ENCODE results near the gene IFT25. TPM values are rescaled to one million over a fixed set of nuclear protein-coding genes. Genes with fewer than 3 reads are reported as not detected.

Gene IFT25
- total RNA-seq, 4 donors from 2014 or later = 17.4 to 20.8 (median 17.6) TPM

GRCh38 chr1:53934170-53934765 lies 11.2 kb downstream of the IFT25 start:
- DNase-seq (ENCODE audit: extremely low spot score) = no peak
- intact Hi-C loops (cut with DNase I) = no loop called here
- Histone ChIP-seq H3K36me3 (peaks cover 0 to 10% (median 4%) of the 10 kb centered on the region in 4 donors), H3K27me3 (no peaks in the 10 kb centered on the region), H3K4me1 (peaks cover 0 to 8% (median 0%) of the 10 kb centered on the region in 4 donors), H3K27ac (replicated peaks in 1 of 4) (no peak overlapping the region), H3K4me3 (no peak overlapping the region), H3K9me3 (peaks cover 0 to 6% (median 0%) of the 10 kb centered on the region in 4 donors)
- no peak for TF ChIP-seq CTCF (IDR thresholded peaks at IDR 0.05)
- TF ChIP-seq EP300 (IDR thresholded peaks at IDR 0.05) = no peak
- TF ChIP-seq POLR2A (IDR thresholded peaks at IDR 0.05; ENCODE audit: low read depth) = no peak
- no peak for TF ChIP-seq POLR2AphosphoS5 (IDR thresholded peaks at IDR 0.05)
- 97% methylated on average over 1 of the region's 1 CpG for WGBS

- WGBS = 98% methylated on average over 2 of the region's 2 CpGs
- TF ChIP-seq EP300 (IDR thresholded peaks at IDR 0.05) (no peak), POLR2AphosphoS5 (IDR thresholded peaks at IDR 0.05) (no peak), CTCF (IDR thresholded peaks at IDR 0.05) (no peak), POLR2A (IDR thresholded peaks at IDR 0.05; ENCODE audit: low read depth) (no peak)
- Histone ChIP-seq H3K4me3 (no peak overlapping the region), H3K9me3 (peaks cover 0 to 6% (median 0%) of the 10 kb centered on the region in 4 donors), H3K27ac (replicated peaks in 1 of 4) (no peak overlapping the region), H3K36me3 (peaks cover 0 to 35% (median 21%) of the 10 kb centered on the region in 4 donors), H3K27me3 (no peaks in the 10 kb centered on the region), H3K4me1 (no peaks in the 10 kb centered on the region)
- DNase-seq (ENCODE audit: extremely low spot score) = no peak
- intact Hi-C loops (cut with DNase I) = no loop called here
Measured at GRCh38 chr1:53931523-53931922, 14.0 kb downstream of the IFT25 start.

GRCh38 chr1:53930932-53931331 lies 14.6 kb downstream of the IFT25 start:
- 93% methylated on average over 3 of the region's 3 CpGs for WGBS

GRCh38 chr1:53929246-53929960 lies 16.1 kb downstream of the IFT25 start:
- H3K36me3 ChIP-seq = peaks cover 0 to 48% (median 17%) of the 10 kb centered on the region in 4 donors
- H3K4me1 ChIP-seq = no peaks in the 10 kb centered on the region
- no peak for TF ChIP-seq POLR2A (IDR thresholded peaks at IDR 0.05; ENCODE audit: low read depth)
- TF ChIP-seq EP300 (IDR thresholded peaks at IDR 0.05) = no peak
- TF ChIP-seq POLR2AphosphoS5 (IDR thresholded peaks at IDR 0.05) = no peak
- no peak for TF ChIP-seq CTCF (IDR thresholded peaks at IDR 0.05)
- H3K27ac ChIP-seq (replicated peaks in 1 of 4) = no peak overlapping the region
- peaks cover 0 to 6% (median 0%) of the 10 kb centered on the region in 4 donors for H3K9me3 ChIP-seq
- intact Hi-C loops (cut with DNase I) = no loop called here
- no peak overlapping the region for H3K4me3 ChIP-seq
- 90% methylated on average over 2 of the region's 2 CpGs for WGBS
- H3K27me3 ChIP-seq = no peaks in the 10 kb centered on the region
- no peak for DNase-seq (ENCODE audit: extremely low spot score)

More at GRCh38 chr1:53930932-53931331, 14.6 kb downstream of the IFT25 start:
- TF ChIP-seq POLR2AphosphoS5 (IDR thresholded peaks at IDR 0.05) = no peak
- no peak for TF ChIP-seq CTCF (IDR thresholded peaks at IDR 0.05)
- no peak for TF ChIP-seq POLR2A (IDR thresholded peaks at IDR 0.05; ENCODE audit: low read depth)
- TF ChIP-seq EP300 (IDR thresholded peaks at IDR 0.05) = no peak
- Histone ChIP-seq H3K4me3 (no peak overlapping the region), H3K27me3 (no peaks in the 10 kb centered on the region), H3K27ac (replicated peaks in 1 of 4) (no peak overlapping the region), H3K4me1 (no peaks in the 10 kb centered on the region), H3K9me3 (peaks cover 0 to 6% (median 0%) of the 10 kb centered on the region in 4 donors), H3K36me3 (peaks cover 0 to 39% (median 21%) of the 10 kb centered on the region in 4 donors)
- intact Hi-C loops (cut with DNase I) = no loop called here
- DNase-seq (ENCODE audit: extremely low spot score) = no peak
